Stimulated activated CD4-positive, alpha-beta T cell treated with anti-CD3 and anti-CD28 coated beads, Interleukin-4, amount 100 ng/mL, for 48 hours (primary cell): ENCODE measurements around the gene MGMT.

Experiments
- DNase-seq, 2 donors: peaks; one replicate each; pipeline ENCODE4 v3.0.0-alpha.2; 2020; ENCODE audit warnings: low read depth in 2 of 2

Gene MGMT

GRCh38 chr10:129730272-129730992 lies 263.4 kb downstream of the MGMT start:
- DNase-seq, result no peak

GRCh38 chr10:129730993-129731325 lies 263.9 kb downstream of the MGMT start:
- DNase-seq, result no peak

- no peak for DNase-seq
Observed at GRCh38 chr10:129740532-129741279, 273.7 kb downstream of the MGMT start.

GRCh38 chr10:129741280-129741977 lies 274.4 kb downstream of the MGMT start:
- DNase-seq, result no peak

DNA sequence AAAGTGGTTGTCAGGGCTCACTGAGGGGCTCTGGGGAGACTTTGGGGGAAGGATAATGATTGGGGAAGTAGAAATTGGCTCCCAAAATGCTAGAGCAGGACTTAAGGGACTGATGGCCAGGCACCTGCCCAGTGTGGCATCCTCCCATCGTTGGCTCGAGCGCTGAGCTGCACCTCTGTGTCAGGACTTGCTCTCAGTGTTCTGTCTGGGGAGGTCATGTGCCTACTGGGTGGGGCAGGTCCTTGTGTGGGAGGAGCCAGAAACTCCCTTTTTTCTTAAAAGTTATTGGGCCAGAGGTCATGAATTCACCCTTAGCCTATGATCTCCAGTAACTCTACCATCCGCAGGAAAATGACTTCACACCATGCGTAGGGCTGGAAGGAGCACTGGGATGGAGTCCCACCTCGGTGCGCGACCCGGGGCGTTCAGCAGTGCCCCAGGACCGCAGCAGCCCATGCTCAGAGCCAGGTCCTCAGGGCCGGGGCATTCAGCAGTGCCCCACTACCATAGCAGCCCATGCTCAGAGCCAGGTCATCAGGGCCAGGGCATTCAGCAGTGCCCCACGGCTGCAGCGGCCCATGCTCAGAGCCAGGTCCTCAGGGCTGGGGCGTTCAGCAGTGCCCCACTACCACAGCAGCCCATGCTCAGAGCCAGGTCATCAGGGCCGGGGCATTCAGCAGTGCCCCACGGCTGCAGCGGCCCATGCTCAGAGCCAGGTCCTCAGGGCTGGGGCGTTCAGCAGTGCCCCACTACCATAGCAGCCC lies 275.1 kb downstream of the MGMT start:
- no peak for DNase-seq

GRCh38 chr10:129742742-129743550 lies 275.9 kb downstream of the MGMT start:
- DNase-seq, result no peak

DNA sequence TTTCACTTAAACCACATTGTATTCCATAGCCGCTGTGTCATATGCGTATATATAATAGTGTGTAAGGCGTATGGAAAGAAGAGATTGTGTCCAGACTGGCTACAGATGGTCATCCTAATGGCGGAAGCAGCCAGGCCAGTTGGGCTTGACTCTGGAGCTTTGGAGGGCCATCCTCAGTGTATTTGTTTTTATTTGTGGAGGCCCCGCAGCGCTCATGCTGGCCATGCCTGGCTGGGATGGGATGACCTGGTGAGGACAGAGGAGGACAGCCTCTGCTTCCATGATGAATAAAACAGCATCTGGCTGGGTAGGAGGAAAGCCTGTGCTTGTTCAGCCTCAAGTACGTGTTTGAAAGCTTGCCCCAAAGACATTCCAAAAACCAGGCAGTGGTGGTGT lies 276.7 kb downstream of the MGMT start:
- DNase-seq, result no peak

DNA sequence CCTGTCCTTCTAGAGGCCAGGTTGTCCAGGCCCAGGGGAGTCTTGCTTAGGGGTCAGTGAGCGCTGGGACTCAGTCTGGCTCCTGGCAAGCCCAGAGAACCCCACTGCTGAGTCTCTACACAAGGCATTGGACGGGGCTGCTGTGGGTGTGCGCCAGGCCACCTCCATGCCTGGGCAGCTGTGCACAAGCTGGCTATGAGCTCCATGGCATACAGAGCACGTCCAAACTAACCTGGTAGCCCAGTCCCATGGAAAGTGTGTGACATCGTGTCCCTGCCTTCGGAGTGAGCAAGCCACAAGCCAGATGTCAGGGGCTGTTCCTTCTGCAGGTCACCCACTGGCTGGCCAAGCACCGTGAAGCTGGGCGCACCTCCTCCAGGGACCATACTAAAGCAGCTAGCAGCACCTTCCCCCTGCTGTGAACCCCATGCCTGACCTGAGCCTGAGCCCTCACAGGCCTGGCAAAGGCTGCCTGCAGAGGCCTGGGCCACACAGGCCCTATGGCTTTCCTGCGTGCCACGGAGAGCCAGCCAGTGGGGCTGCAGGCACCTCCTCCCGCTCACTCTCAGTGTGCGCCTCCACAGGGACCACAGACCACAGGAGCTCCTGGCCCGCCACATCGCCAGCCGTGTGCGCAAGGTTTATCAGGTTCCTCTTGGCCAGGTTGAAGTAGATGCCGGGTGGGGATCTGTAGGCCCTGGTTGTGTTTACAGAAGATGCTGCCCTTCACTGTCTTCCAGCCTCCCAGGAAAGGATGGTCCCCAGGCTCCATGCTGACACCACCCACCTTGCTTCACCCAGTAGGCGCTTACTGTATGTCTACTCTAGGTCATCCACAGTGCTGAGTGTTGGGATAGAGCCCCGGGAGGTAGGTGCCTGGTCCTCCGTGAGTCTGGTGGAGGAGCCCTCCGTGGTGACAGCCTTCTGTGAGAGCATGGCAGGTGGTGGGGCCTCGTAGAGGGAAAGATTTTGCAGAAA lies 277.4 kb downstream of the MGMT start:
- DNase-seq, result no peak

DNA sequence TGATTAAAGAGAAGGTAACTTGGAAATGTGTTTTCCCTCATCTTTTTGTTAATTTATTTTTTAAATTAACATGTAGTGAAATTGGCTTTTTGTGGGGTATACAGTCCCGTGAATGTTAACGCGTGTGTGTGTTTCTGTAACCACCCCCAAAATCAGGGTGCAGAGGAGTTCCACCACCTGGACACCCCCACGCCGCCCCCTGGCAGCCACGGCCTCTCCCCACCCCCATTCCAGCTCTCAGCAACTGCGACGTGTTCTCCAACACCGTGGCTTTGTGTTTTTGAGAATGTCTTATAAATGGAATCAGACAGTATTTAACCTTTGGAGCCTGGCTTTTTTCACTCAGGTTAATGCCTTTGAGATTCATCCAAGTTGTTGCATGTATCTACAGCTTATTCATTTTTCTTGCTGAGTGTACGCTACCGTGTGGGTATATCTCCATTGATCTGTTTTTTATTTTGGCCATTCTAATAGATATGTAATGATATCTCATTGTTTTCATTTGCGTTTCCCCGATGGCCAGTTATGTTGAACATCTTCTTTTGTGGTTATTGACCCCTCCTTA lies 278.2 kb downstream of the MGMT start:
- DNase-seq, result no peak

GRCh38 chr10:129754211-129755050 lies 287.4 kb downstream of the MGMT start:
- DNase-seq, result no peak

- DNase-seq, result no peak
Observed at GRCh38 chr10:129755158-129755591, 288.1 kb downstream of the MGMT start.

DNA sequence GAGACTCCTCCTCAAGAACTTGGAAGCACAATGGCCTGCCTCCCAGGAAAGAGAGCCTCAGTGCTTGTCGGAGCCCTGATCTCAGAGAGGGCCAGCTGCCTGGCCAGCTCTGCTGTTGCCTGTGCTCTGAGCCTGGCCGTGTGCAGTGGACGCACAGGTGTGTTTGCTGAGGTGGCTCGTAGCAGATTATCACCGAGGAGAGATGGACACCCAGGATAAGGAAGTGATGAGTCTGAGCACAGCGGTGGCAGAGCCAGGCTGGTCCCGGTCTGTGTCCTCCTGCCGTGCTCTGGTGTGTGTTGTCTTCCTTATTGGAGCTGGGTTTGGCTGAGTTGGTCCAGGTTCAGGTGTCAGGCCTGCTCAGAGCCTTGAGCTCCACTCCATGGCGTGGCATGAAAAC lies 288.6 kb downstream of the MGMT start:
- DNase-seq, result no peak

GRCh38 chr10:129756912-129757901 lies 290.2 kb downstream of the MGMT start:
- DNase-seq, result no peak

- DNase-seq, result no peak
Observed at GRCh38 chr10:129758207-129759021, 291.4 kb downstream of the MGMT start.

- no peak for DNase-seq
Observed at GRCh38 chr10:129759214-129760002, 292.4 kb downstream of the MGMT start.

GRCh38 chr10:129760003-129760315 lies 292.9 kb downstream of the MGMT start:
- no peak for DNase-seq
